Measurements from ENCODE around the gene CCL25. TPM values are rescaled to one million over a fixed set of nuclear protein-coding genes. Genes with fewer than 3 reads are reported as not detected.
"Not testable (repeated sequence)": the region's sequence is repeated elsewhere in the genome, so short reads cannot be mapped to it uniquely, and the experiment has no call there.

CCL25 gene
- total RNA-seq, 1 experiment from 2014 or later = not detected

DNA sequence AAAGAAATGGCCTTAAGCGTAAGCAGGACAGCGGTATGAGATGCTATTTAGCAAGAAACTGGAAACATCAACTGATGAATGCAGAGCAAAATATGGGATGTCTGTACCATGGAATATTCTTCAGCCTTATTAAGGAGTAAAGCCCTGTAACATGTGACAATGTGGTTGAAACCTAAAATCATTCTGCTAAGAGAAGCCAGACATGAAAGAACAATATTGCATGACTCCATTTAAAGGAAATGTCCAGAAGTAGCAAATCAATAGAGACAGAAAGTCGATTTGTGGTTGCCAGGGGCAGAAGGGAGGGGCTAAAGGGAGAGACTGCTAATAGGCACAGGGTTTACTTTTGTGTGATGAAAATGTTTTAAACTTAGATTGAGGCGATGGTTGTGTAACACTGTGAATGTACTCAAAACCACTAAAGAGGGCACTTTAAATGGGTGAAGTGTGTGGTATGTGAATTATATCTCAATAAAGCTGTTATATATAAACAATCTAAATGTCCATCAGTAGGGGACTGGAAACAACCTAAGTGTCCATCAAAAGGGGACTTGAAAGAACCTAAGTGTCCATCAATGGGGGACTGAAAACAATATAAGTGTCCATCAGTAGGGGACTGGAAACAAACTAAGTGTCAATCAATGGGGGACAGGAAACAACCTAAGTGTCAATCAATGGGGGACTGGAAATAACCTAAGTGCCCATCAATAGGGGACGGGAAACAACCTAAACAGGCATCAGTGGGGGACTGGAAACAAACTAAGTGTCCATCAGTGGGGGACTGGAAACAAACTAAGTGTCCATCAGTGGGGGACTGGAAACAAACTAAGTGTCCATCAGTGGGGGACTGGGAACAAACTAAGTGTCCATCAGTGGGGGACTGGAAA, 45.4 kb downstream of the CCL25 start:
- intact Hi-C loops (cut with micrococcal nuclease) = no loop called here
- H3K4me2 ChIP-seq (ENCODE audit: low read length) = no peak overlapping the region
- H2AFZ ChIP-seq (ENCODE audit: low read length) = no peak overlapping the region
- no peaks in the 10 kb centered on the region for H3K27me3 ChIP-seq (ENCODE audit: low read length)
- TF ChIP-seq EZH2phosphoT487 (IDR thresholded peaks at IDR 0.05; ENCODE audit: borderline replicate concordance, low read length) = no peak
- TF ChIP-seq, protein P1, sequence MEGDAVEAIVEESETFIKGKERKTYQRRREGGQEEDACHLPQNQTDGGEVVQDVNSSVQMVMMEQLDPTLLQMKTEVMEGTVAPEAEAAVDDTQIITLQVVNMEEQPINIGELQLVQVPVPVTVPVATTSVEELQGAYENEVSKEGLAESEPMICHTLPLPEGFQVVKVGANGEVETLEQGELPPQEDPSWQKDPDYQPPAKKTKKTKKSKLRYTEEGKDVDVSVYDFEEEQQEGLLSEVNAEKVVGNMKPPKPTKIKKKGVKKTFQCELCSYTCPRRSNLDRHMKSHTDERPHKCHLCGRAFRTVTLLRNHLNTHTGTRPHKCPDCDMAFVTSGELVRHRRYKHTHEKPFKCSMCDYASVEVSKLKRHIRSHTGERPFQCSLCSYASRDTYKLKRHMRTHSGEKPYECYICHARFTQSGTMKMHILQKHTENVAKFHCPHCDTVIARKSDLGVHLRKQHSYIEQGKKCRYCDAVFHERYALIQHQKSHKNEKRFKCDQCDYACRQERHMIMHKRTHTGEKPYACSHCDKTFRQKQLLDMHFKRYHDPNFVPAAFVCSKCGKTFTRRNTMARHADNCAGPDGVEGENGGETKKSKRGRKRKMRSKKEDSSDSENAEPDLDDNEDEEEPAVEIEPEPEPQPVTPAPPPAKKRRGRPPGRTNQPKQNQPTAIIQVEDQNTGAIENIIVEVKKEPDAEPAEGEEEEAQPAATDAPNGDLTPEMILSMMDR (conservative IDR thresholded peaks at IDR 0.05; ENCODE audit: low read depth, low read length) = no peak
- TF ChIP-seq EZH2 (IDR thresholded peaks at IDR 0.05; ENCODE audit: low read length, unreplicated experiment) = no peak
- no peaks in the 10 kb centered on the region for H3K4me1 ChIP-seq (ENCODE audit: insufficient read depth, low read length)
- no peaks in the 10 kb centered on the region for H3K9me2 ChIP-seq (replicated peaks; ENCODE audit: low read length)
- ChIA-PET CTCF (no interaction called here), POLR2A (ENCODE audit: unreplicated experiment) (no interaction called here)
- no peaks in the 10 kb centered on the region for H3F3A ChIP-seq (ENCODE audit: low read length, unreplicated experiment)
- H3K9me3 ChIP-seq (ENCODE audit: low read length) = peaks cover 9% of the 10 kb centered on the region
- no peak overlapping the region for H3K9ac ChIP-seq (ENCODE audit: low read length)
- H3K79me2 ChIP-seq (ENCODE audit: low read length) = no peaks in the 10 kb centered on the region
- DNase-seq (no peak), ATAC-seq (no peak)
- no TSS peak for BruUV-seq (replicated peaks)
- no peak overlapping the region for H3K27ac ChIP-seq (ENCODE audit: low read length)
- H3K4me3 ChIP-seq (ENCODE audit: low read length) = no peak overlapping the region
- no peaks in the 10 kb centered on the region for H4K20me1 ChIP-seq (ENCODE audit: low read length)
- no peaks in the 10 kb centered on the region for H3K36me3 ChIP-seq (ENCODE audit: low read depth, low read length)

DNA sequence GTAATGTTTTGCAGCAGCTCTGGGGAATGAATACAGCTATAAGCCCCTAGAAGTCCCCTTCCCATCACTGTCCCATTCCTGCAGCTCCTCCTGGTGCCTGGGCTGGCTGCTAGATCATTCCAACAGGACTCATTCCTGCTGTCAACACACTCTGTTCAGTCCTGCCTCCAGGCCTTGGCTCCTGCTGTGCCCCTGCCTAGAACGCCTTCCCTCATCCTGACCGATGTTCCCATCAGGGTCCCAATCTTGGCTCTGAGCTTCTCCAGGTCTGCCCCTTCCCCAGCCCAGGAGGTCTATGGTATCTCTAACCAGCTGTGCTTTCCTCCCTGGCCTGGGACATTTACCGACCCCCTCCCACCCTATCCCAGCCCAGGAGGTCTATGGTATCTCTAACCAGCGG, 48.8 kb downstream of the CCL25 start:
- no peaks in the 10 kb centered on the region for H4K20me1 ChIP-seq (ENCODE audit: low read length)
- ChIA-PET POLR2A (ENCODE audit: unreplicated experiment) (no interaction called here), CTCF (interaction anchor here (0.6 kb wide), 1 partner anchor 14 kb away, joined by 9 read pairs; no protein-coding TSS in a partner anchor)
- TF ChIP-seq EZH2phosphoT487 (IDR thresholded peaks at IDR 0.05; ENCODE audit: borderline replicate concordance, low read length) (no peak), EZH2 (IDR thresholded peaks at IDR 0.05; ENCODE audit: low read length, unreplicated experiment) (no peak)
- TF ChIP-seq, protein P1 (conservative IDR thresholded peaks at IDR 0.05; ENCODE audit: low read depth, low read length) = no peak
- no peaks in the 10 kb centered on the region for H3K9me2 ChIP-seq (replicated peaks; ENCODE audit: low read length)
- H3K9ac ChIP-seq (ENCODE audit: low read length) = no peak overlapping the region
- H3K4me1 ChIP-seq (ENCODE audit: insufficient read depth, low read length) = no peaks in the 10 kb centered on the region
- ATAC-seq (no peak), DNase-seq (no peak)
- no TSS peak for BruUV-seq (replicated peaks)
- no peak overlapping the region for H3K4me3 ChIP-seq (ENCODE audit: low read length)
- H3K4me2 ChIP-seq (ENCODE audit: low read length) = no peak overlapping the region
- H3K27me3 ChIP-seq (ENCODE audit: low read length) = no peaks in the 10 kb centered on the region
- H3K27ac ChIP-seq (ENCODE audit: low read length) = no peak overlapping the region
- no peak overlapping the region for H2AFZ ChIP-seq (ENCODE audit: low read length)
- intact Hi-C loops (cut with micrococcal nuclease) = no loop called here
- H3K9me3 ChIP-seq (ENCODE audit: low read length) = no peaks in the 10 kb centered on the region
- H3K79me2 ChIP-seq (ENCODE audit: low read length) = no peaks in the 10 kb centered on the region
- no peaks in the 10 kb centered on the region for H3K36me3 ChIP-seq (ENCODE audit: low read depth, low read length)
- H3F3A ChIP-seq (ENCODE audit: low read length, unreplicated experiment) = no peaks in the 10 kb centered on the region

DNA sequence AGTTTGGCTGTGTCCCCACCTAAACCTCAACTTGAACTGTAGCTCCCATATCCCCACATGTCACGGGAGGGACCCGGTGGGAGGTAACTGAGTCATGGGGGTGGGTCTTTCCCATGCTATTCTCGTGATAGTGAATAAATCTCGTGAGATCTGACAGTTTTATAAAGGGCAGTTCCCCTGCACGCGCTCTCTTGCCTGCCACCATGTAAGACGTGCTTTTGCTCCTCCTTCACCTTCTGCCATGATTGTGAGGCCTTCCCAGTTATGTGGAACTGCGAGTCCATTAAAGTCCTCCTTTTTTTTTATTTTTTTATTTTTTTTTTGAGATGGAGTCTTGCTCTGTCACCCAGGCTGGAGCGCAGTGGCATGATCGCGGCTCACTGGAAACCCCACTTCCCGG, 49.4 kb downstream of the CCL25 start:
- intact Hi-C loops (cut with micrococcal nuclease); DNase-seq; H3K4me2 ChIP-seq (ENCODE audit: low read length); H3K27ac ChIP-seq (ENCODE audit: low read length); H3K9me3 ChIP-seq (ENCODE audit: low read length); H3K9me2 ChIP-seq (replicated peaks; ENCODE audit: low read length); H3K9ac ChIP-seq (ENCODE audit: low read length); POLR2A ChIA-PET (ENCODE audit: unreplicated experiment); H4K20me1 ChIP-seq (ENCODE audit: low read length); H3K79me2 ChIP-seq (ENCODE audit: low read length); H3K36me3 ChIP-seq (ENCODE audit: low read depth, low read length); H3K27me3 ChIP-seq (ENCODE audit: low read length); H3K4me1 ChIP-seq (ENCODE audit: insufficient read depth, low read length); H3K4me3 ChIP-seq (ENCODE audit: low read length); H2AFZ ChIP-seq (ENCODE audit: low read length); ATAC-seq; BruUV-seq (replicated peaks); H3F3A ChIP-seq (ENCODE audit: low read length, unreplicated experiment); CTCF ChIA-PET: not testable (repeated sequence)
